Ectodermal cell (in vitro differentiated cells): Measurements from ENCODE around the gene PSMD13.
"Not testable (repeated sequence)": the region's sequence is repeated elsewhere in the genome, so short reads cannot be mapped to it uniquely, and the experiment has no call there.

Source experiments
- H3K27ac ChIP-seq: 2 replicates; pipeline ENCODE4 v1.7.0; 2013; ENCODE audit warnings: mild to moderate bottlenecking, low read depth, low read length; ENCODE audit not compliant: insufficient read depth, poor library complexity, severe bottlenecking
- H3K27me3 ChIP-seq: 2 replicates; pipeline ENCODE4 v1.7.0; 2013; ENCODE audit warnings: mild to moderate bottlenecking, low read length; ENCODE audit not compliant: insufficient read depth, control insufficient read depth, poor library complexity, severe bottlenecking
- H3K36me3 ChIP-seq: one replicate; pipeline ENCODE4 v1.7.0; 2013; ENCODE audit warnings: low read length; ENCODE audit not compliant: control insufficient read depth, insufficient read depth
- H3K4me1 ChIP-seq: one replicate; pipeline ENCODE4 v1.7.0; 2013; ENCODE audit warnings: low read length; ENCODE audit not compliant: control insufficient read depth, insufficient read depth
- H3K4me3 ChIP-seq: 2 replicates; pipeline ENCODE4 v1.7.0; 2013; ENCODE audit warnings: low read depth, low read length, control low read depth; ENCODE audit not compliant: insufficient read depth
- H3K9me3 ChIP-seq: 2 replicates; pipeline ENCODE4 v1.7.0; 2013; ENCODE audit warnings: mild to moderate bottlenecking, low read length, moderate library complexity; ENCODE audit not compliant: control insufficient read depth
- WGBS, 2 experiments: methylation state at CpG; one replicate each; pipeline ENCODE4 v1.1.7; 2013; ENCODE audit warnings: missing lambda C conversion rate in 2 of 2; 5-methylcytosine and 5-hydroxymethylcytosine counted together

PSMD13 gene

DNA sequence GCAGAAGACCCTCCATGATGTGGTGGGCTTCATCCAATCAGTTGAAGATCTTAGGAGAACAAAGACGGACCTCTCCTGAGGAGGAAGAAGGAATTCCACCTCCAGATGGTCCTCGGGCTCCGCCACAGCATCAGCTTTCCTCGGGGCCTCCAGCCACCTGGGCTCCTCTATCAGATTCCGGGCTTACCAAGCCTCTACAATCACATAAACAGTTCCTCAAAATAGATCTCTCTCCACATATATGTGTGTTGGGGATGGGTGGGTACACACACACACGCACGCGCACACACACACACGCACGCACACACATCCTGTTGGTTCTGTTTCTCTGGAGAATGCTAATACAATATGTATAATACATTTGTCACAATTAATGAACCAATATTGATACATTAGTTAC is 22.6 kb downstream of the PSMD13 start:
- no peaks in the 10 kb centered on the region for H3K4me1 ChIP-seq
- H3K9me3 ChIP-seq = no peaks in the 10 kb centered on the region
- H3K27ac ChIP-seq = no peak overlapping the region
- 89 to 94% methylated on average over 3 to 6 of the region's 10 CpGs for WGBS, 2 experiments
- H3K36me3 ChIP-seq = no peaks in the 10 kb centered on the region
- no peak overlapping the region for H3K4me3 ChIP-seq
- H3K27me3 ChIP-seq = no peaks in the 10 kb centered on the region

DNA sequence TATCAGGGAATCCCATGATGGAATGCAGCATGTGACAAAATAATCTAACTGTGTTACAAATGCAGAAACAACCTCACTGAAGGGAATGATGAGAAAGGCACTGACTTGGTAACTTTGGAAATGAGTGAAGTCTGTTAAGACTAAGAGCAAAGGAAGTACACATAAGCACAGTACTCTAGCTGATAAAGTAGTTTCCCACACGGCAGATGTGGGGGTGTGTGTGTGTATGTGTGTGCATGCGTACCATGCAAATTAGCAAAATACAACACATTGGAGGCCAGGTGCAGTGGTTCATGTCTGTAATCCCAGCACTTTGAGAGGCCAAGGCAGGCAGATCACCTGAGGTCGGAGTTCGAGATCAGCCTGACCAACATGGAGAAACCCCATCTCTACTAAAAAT is 24.8 kb downstream of the PSMD13 start:
- Histone ChIP-seq H3K4me3 (no peak overlapping the region), H3K4me1 (no peaks in the 10 kb centered on the region), H3K27ac (no peak overlapping the region), H3K9me3 (no peaks in the 10 kb centered on the region), H3K36me3 (no peaks in the 10 kb centered on the region), H3K27me3 (no peaks in the 10 kb centered on the region)
- WGBS, 2 experiments = 95 to 98% methylated on average over 4 of the region's 4 CpGs

DNA sequence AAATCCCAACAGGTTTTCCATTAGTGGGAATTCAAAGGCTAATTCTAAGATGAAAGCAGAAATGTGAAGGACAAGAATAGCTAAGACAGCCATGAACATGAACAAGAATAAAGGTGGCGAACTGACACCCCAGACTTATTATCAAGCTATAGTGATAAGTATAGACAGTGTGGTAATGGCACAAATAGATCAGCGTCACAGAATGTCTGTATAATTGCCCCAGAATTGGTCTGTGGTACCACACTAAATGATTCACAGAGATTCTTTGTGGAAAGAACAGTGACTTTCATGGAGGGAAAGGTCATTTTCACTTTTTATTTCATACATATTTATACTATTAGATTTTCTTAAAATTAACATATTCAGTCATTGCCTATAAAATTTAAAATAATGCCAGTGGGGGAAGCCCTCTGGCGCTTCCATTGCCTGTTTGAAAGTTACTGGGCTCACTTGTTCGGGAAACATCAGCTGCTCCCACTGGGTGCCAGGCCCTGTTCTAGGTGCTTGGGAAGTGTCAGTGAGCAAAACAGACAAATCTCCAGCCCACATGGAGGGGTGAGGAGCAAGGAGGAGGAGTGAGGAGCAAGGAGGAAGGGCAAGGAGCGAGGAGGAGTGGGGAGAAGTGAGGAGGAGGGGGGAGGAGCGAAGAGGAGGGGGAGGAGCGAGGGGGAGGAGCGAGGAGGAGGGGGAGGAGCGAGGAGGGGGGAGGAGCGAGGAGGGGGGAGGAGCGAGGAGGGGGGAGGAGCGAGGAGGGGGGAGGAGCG is 30.1 kb downstream of the PSMD13 start:
- Histone ChIP-seq H3K36me3 (no peaks in the 10 kb centered on the region), H3K4me3 (no peak overlapping the region), H3K9me3 (no peaks in the 10 kb centered on the region), H3K4me1 (no peaks in the 10 kb centered on the region), H3K27ac (no peak overlapping the region), H3K27me3 (no peaks in the 10 kb centered on the region)
- WGBS, 2 experiments = 98 to 99% methylated on average over 4 of the region's 13 CpGs

DNA sequence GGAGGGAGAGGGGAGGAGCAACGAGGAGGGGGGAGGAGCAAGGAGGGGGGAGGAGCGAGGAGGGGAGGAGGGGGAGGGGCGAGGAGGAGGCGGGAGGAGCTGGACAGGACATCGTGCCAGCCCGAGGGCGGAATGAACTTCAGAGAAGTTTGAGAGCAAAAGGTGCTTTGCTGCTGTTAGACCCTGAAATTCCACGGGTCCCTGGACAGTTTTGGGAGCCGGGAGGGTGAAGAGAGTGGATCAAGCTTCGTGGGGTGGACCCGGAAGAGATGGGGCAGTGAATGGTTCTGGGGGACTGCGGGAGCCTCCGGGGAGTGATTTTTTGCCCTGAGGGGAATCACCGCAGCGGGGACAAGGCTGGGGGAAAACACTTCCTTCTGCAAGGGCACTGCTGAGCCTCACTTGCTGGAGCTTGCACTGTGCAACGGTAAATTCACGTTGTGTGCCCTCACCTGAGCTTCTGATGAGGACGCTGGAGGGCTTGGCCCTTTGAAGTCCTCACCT is 30.8 kb downstream of the PSMD13 start:
- Histone ChIP-seq H3K4me1 (no peaks in the 10 kb centered on the region), H3K27me3 (no peaks in the 10 kb centered on the region), H3K9me3 (no peaks in the 10 kb centered on the region), H3K4me3 (no peak overlapping the region), H3K27ac (no peak overlapping the region), H3K36me3 (no peaks in the 10 kb centered on the region)
- 83% methylated on average over 17 of the region's 18 CpGs for WGBS, 2 experiments

DNA sequence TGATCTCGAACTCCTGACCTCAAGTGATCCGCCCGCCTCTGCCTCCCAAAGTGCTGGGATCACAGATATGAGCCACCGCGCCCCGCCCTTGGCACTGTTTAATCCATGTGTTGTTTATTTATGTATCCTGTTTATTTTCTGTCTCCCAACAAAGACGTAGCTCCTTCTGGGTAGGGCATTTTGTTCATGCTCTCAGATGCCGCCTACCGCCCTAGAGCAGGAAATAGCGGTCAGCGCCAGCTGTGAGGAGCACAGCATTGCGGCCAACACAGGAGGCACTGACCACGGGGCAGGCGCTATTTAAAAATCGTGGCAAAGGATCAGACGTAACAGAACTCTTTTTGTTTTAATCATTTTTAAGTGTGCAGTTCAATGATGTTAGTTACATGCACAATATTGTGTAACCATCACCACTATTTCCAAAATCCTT is 32.0 kb downstream of the PSMD13 start:
- not testable (repeated sequence) for H3K27ac ChIP-seq, H3K4me3 ChIP-seq, H3K4me1 ChIP-seq, H3K27me3 ChIP-seq, H3K9me3 ChIP-seq, H3K36me3 ChIP-seq
- 88 to 90% methylated on average over 16 of the region's 16 CpGs for WGBS, 2 experiments

DNA sequence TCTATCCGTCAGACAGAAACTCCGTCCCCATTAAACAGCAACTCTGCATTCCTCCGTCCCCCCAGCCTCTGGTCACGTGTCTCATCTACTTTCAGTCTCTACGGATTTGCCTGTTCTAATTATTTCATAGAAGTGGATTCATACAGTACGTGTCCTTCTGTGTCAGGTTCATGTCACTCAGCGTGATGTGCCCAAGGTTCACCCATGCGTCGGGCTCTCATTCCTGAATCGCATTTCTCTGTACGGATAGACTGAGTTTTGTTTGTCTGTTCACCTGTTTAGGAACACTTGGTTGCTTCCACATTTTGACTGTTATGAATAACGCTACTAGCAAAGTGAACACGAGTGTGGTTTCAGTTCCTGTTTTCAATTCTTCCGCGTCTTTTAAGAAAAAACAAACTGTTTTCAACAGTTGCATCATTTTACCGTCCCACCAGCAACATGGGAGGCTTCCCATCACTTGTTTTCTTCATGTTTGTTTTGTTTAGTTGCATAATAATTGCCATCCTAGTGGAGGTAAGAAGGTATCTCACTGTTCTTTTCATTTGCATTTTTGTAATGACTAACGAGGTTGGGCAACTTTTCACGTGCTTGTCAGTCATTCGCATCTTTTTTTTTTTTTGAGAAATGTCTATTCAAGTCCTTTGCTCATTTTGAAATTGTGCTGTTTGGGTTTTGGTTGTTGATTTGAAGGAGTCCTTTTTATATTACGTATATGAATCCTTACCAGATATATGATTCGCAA is 32.5 kb downstream of the PSMD13 start:
- no peak overlapping the region for H3K4me3 ChIP-seq
- no peak overlapping the region for H3K27ac ChIP-seq
- 77 to 78% methylated on average over 20 to 21 of the region's 21 CpGs for WGBS, 2 experiments
- no peaks in the 10 kb centered on the region for H3K9me3 ChIP-seq
- H3K4me1 ChIP-seq = no peaks in the 10 kb centered on the region
- H3K36me3 ChIP-seq = no peaks in the 10 kb centered on the region
- H3K27me3 ChIP-seq = no peaks in the 10 kb centered on the region

DNA sequence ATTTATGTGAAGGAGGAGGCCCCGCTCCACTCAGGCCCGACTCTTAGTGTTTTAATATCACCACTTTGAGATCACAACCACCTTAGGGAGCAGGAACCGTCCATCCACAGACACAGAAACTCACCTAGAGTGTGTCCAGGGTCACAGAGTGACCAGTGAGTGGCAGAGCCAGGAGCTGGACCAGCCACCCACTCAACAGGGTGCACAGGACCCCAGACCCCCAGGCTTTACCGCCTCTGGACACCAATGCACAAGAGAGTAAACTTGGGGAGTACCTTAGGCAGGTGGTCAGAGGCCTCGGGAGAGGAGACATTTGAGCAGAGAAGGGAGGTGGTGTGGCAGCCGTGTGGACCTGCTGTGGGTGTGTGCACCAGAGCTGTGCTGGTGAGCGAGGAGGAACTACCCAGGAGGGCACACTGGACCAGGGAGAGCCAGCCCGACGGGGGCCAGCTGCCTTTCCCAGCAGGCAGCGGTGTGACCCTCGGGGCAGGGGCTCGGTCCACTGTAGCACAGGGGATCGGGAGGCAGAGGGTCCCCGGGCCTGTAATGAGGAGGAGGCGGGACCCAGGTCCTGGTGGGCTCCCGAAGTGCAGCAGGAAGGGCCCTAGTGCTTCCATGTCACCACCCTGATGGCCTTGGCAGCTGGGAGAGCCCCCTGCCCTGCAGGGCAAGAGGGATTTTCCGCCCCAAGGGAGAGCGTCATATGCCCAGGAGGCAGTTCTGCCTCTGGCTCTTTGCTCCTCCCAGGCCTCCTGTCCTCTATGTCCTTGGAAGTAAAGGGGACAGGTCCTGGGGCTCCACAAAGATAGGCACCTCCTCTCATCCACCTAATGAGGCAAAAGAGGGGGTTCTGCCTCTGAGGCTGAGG is 33.9 kb downstream of the PSMD13 start:
- 87 to 88% methylated on average over 18 of the region's 18 CpGs for WGBS, 2 experiments
- Histone ChIP-seq H3K27ac (no peak overlapping the region), H3K36me3 (no peaks in the 10 kb centered on the region), H3K9me3 (no peaks in the 10 kb centered on the region), H3K4me1 (no peaks in the 10 kb centered on the region), H3K4me3 (no peak overlapping the region), H3K27me3 (no peaks in the 10 kb centered on the region)

DNA sequence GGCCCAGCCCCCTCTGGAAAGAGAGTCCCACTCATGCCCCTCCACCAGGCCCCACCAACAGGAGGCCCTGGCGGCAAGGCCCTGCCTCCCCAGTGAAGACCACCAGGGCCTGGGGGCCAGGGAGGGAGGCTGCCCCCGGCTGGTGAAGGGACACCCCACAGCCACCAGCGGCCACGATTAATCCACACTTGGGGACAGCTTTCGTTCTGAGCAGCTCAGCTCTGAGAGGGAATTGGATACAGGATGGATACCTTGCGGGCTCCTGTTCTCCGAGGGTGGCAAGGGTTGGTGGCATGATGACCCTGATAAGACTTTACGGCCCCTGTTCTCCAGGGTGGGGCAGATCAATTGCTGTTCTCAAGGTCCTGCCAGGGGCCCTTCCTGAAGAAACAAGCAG is 34.5 kb downstream of the PSMD13 start:
- WGBS, 2 experiments = 92 to 96% methylated on average over 8 of the region's 8 CpGs
- H3K27ac ChIP-seq = no peak overlapping the region

DNA sequence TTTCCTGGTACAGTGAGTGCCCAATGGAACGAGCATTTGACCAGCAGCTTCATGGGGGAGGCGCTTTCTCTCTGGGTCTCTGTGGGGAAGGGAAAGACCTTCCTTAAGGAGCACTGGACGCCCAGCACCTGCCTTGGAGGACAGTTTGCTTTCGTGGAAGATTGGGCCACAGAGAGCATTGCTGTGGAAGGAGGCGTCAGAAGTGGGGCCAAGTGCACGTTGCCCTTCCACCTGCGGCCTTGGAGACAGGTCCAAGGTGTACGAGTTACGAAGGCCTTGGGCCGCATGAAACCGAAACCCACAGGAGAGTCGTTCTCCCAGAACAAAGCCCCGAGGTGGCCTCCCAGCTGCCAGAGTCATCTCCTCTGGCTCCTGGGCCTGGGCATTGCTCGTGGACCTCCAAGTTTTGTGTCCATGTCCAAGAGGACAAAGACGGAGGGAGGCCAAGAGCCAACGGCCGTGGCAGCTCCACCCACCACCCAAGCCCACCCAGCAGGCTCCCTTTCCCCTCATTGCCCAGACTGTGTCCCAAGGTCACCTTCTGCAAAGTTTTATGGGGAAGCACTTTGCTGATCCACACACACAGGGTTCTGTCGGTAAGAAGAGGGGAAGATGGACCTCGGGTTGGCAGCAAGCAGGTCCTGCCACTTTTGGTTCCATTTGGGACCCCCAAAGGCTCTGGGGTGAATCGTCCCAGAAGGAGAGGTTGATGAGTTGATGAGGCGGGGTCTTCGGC is 35.6 kb downstream of the PSMD13 start:
- Histone ChIP-seq H3K9me3 (no peaks in the 10 kb centered on the region), H3K27me3 (no peaks in the 10 kb centered on the region), H3K4me1 (no peaks in the 10 kb centered on the region), H3K4me3 (no peak overlapping the region), H3K36me3 (no peaks in the 10 kb centered on the region), H3K27ac (no peak overlapping the region)
- 92 to 93% methylated on average over 22 of the region's 22 CpGs for WGBS, 2 experiments

More for the DNA sequence above, 34.5 kb downstream of the PSMD13 start:
- no peaks in the 10 kb centered on the region for H3K36me3 ChIP-seq
- no peak overlapping the region for H3K4me3 ChIP-seq
- no peaks in the 10 kb centered on the region for H3K9me3 ChIP-seq
- no peaks in the 10 kb centered on the region for H3K4me1 ChIP-seq
- no peaks in the 10 kb centered on the region for H3K27me3 ChIP-seq
